ENCODE measurements around the gene ARHGEF37.

ARHGEF37 gene

DNA sequence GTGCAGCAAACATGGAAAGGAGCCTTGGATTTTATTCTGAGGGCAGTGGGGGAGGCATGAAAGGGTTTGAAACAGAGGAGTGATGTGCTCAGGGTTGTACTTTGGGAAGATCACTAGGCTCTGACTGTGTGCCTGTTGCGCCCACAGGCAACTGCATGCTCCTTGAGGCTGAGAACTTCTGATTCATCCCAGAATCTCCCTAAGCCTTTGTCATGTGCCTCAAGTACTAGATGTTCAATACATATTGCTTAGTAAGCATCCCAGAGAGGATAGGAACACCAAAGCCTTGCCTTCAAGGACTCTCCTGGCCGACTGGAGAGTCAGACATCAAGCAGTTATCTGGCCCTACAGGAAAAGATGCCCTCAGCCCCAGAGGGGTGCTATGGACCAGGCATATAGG is 54.1 kb downstream of the ARHGEF37 start:
- Histone ChIP-seq H3K27ac (ENCODE audit: low read depth, low read length) (no peak overlapping the region), H3K4me1 (ENCODE audit: control insufficient read depth in 1 of 2, insufficient read depth in 2 of 2, low read length in 2 of 2) (peaks cover 38 to 43% of the 10 kb centered on the region in 2 donors)

DNA sequence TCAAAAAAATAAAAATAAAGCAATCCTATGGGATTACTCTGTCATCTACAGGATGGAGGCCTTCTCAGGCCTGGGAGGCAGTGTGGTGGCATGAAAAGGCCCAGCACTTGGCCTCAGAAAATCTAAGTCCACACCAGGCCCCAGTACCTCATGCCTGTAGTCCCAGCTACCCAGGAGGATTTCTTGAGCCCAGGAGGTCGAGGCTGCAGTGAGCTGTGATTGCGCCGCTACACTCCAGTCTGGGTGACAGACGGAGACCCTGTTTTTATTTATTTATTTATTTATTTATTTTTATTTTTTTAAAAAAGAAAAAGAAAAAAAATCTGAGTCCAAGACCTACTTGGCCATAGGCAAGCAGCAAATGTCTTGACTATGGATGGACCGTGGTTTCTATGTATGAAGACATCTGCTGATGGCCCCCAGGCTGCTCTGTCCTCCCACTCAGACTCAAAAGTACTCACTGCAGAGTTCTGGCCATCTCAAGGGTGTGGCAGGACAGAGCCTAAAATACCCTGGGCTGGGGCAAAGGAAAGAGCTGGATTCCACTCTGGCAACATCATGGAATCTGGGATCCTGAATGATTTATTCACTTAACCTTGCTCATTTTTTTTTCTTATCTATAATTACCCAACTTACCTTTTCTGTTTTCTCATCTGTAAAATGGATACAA is 55.0 kb downstream of the ARHGEF37 start:
- Histone ChIP-seq H3K9me3 (ENCODE audit: control insufficient read depth in 1 of 2, low read length in 2 of 2) (no peaks in the 10 kb centered on the region), H3K27ac (ENCODE audit: low read depth, low read length) (no peak overlapping the region), H3K9ac (ENCODE audit: low read depth in 1 of 2, low read length in 2 of 2) (no peak overlapping the region), H3K27me3 (ENCODE audit: control insufficient read depth in 1 of 2, insufficient read depth in 2 of 2, low read length in 2 of 2) (no peaks in the 10 kb centered on the region), H3K4me1 (ENCODE audit: control insufficient read depth in 1 of 2, insufficient read depth in 2 of 2, low read length in 2 of 2) (peaks cover 40 to 45% of the 10 kb centered on the region in 2 donors), H3K4me3 (ENCODE audit: low read depth in 1 of 2, low read length in 2 of 2) (no peak overlapping the region), H3K36me3 (ENCODE audit: control insufficient read depth in 1 of 2, insufficient read depth in 2 of 2, low read length in 2 of 2) (no peaks in the 10 kb centered on the region)

More for the DNA sequence above, 54.1 kb downstream of the ARHGEF37 start:
- Histone ChIP-seq H3K27me3 (ENCODE audit: control insufficient read depth in 1 of 2, insufficient read depth in 2 of 2, low read length in 2 of 2) (no peaks in the 10 kb centered on the region), H3K36me3 (ENCODE audit: control insufficient read depth in 1 of 2, insufficient read depth in 2 of 2, low read length in 2 of 2) (no peaks in the 10 kb centered on the region), H3K9me3 (ENCODE audit: control insufficient read depth in 1 of 2, low read length in 2 of 2) (no peaks in the 10 kb centered on the region), H3K4me3 (ENCODE audit: low read depth in 1 of 2, low read length in 2 of 2) (no peak overlapping the region), H3K9ac (ENCODE audit: low read depth in 1 of 2, low read length in 2 of 2) (no peak overlapping the region)

DNA sequence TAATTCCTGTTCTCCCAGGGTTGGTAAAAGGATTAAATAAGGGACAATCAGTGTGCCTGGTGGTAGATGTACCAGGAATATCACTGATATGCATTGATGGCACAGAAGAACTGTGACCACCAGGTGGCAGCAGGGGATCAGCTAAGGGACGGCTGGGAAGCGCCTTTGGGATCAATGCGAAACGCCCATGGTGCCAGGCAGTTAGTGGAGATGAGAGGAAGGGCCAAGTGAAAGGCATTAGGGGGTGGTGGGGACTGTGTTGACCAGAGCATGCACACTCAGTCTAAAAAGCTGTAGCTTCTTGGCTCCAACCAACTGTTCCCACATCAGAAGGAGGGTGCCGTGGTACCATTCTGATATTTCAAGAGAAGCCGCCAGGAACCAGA is 55.6 kb downstream of the ARHGEF37 start:
- H3K36me3 ChIP-seq (ENCODE audit: control insufficient read depth in 1 of 2, insufficient read depth in 2 of 2, low read length in 2 of 2): no peaks in the 10 kb centered on the region
- H3K27me3 ChIP-seq (ENCODE audit: control insufficient read depth in 1 of 2, insufficient read depth in 2 of 2, low read length in 2 of 2): no peaks in the 10 kb centered on the region
- H3K9ac ChIP-seq (ENCODE audit: low read depth in 1 of 2, low read length in 2 of 2): no peak overlapping the region
- H3K4me1 ChIP-seq (ENCODE audit: control insufficient read depth in 1 of 2, insufficient read depth in 2 of 2, low read length in 2 of 2): peaks cover 35 to 40% of the 10 kb centered on the region in 2 donors
- no peaks in the 10 kb centered on the region for H3K9me3 ChIP-seq (ENCODE audit: control insufficient read depth in 1 of 2, low read length in 2 of 2)
- no peak overlapping the region for H3K27ac ChIP-seq (ENCODE audit: low read depth, low read length)
- no peak overlapping the region for H3K4me3 ChIP-seq (ENCODE audit: low read depth in 1 of 2, low read length in 2 of 2)

DNA sequence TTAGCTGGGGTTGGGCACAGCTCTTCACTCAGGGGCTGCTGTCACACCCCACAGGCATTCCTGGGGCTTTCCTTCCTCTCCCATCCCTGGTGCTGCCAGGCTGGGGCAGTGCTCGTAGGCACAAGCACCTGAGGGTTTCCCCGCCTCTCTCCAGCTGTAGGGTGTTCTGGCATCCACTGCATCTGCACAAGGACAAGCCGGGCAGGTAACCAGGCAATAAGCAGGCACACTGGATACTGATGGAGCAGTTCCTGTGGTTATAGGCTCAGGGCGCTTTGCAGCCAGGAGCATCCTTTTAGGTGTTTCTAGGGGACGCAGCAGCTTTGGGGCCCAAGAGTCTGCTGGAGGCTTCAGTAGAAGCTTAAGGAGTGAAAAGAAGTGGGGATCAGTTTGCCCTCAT is 56.8 kb downstream of the ARHGEF37 start:
- Histone ChIP-seq H3K27ac (ENCODE audit: low read depth, low read length) (no peak overlapping the region), H3K36me3 (ENCODE audit: control insufficient read depth in 1 of 2, insufficient read depth in 2 of 2, low read length in 2 of 2) (no peaks in the 10 kb centered on the region), H3K27me3 (ENCODE audit: control insufficient read depth in 1 of 2, insufficient read depth in 2 of 2, low read length in 2 of 2) (no peaks in the 10 kb centered on the region), H3K4me3 (ENCODE audit: low read depth in 1 of 2, low read length in 2 of 2) (no peak overlapping the region), H3K4me1 (ENCODE audit: control insufficient read depth in 1 of 2, insufficient read depth in 2 of 2, low read length in 2 of 2) (peaks cover 22 to 27% of the 10 kb centered on the region in 2 donors), H3K9me3 (ENCODE audit: control insufficient read depth in 1 of 2, low read length in 2 of 2) (no peaks in the 10 kb centered on the region), H3K9ac (ENCODE audit: low read depth in 1 of 2, low read length in 2 of 2) (no peak overlapping the region)

DNA sequence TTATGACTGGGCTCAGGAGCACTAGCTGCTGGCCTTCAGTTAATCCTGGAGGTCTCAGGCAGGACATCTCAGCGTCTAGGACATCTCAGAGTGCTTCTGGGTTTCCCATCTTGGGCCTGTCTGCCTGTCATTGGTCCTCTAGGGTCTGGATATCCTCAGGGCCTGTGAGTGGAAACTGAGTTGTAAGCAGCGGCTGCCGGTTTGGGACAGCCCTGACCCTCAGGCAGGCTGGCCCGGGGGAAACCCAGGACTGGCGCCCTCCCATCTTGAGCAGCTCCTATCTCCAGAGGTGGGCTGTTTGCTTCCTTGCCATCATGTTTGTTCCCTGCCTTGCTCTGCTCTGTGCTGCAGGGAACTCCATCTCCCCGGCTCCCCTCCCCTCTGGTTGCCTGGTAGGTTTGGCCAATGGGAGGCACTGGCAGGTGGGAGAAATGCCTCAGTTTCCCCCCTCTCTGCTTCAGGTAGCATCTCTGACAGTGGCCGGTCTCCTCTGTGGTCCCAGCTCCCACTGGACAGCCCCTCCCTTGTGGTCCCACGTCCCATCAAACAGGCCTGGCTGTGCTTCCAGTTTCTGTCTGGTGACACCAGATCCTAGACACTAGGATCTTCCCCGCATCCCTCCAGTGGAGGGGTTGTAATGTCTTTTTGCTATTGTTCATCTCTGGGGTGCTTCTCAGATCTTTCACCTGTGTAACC is 57.4 kb downstream of the ARHGEF37 start:
- no peak overlapping the region for H3K9ac ChIP-seq (ENCODE audit: low read depth in 1 of 2, low read length in 2 of 2)
- H3K27ac ChIP-seq (ENCODE audit: low read depth, low read length): no peak overlapping the region
- H3K4me1 ChIP-seq (ENCODE audit: control insufficient read depth in 1 of 2, insufficient read depth in 2 of 2, low read length in 2 of 2): peaks cover 17 to 21% of the 10 kb centered on the region in 2 donors

DNA sequence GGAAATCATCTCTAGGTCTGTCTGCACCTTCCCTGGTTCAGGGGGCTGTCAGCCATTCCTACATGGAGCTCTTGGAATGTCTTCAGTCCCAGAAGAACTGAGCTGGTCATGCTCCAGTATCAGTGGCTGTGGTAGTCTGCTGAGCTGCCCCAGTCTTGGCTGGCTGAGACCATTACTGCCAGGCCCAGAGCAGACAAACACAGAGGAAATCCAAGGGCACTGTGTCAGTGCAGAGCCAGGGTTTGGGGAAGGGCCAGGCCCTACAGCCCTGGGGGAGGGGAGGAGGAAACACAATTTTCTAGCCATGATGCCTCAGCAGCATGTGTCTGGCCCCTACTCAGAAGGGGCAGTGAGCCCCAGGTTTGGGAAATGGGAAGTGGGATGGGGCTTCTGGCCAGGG is 58.4 kb downstream of the ARHGEF37 start:
- Histone ChIP-seq H3K9ac (ENCODE audit: low read depth in 1 of 2, low read length in 2 of 2) (peak overlapping the region; percentile 55 to 67), H3K4me3 (ENCODE audit: low read depth in 1 of 2, low read length in 2 of 2) (peak overlapping the region in 1 of 2 donors; percentile 69), H3K4me1 (ENCODE audit: control insufficient read depth in 1 of 2, insufficient read depth in 2 of 2, low read length in 2 of 2) (peaks cover 16 to 18% of the 10 kb centered on the region in 2 donors), H3K9me3 (ENCODE audit: control insufficient read depth in 1 of 2, low read length in 2 of 2) (no peaks in the 10 kb centered on the region), H3K36me3 (ENCODE audit: control insufficient read depth in 1 of 2, insufficient read depth in 2 of 2, low read length in 2 of 2) (no peaks in the 10 kb centered on the region), H3K27ac (ENCODE audit: low read depth, low read length) (peak overlapping the region; percentile 85), H3K27me3 (ENCODE audit: control insufficient read depth in 1 of 2, insufficient read depth in 2 of 2, low read length in 2 of 2) (no peaks in the 10 kb centered on the region)

More for the DNA sequence above, 57.4 kb downstream of the ARHGEF37 start:
- Histone ChIP-seq H3K27me3 (ENCODE audit: control insufficient read depth in 1 of 2, insufficient read depth in 2 of 2, low read length in 2 of 2) (no peaks in the 10 kb centered on the region), H3K4me3 (ENCODE audit: low read depth in 1 of 2, low read length in 2 of 2) (no peak overlapping the region), H3K36me3 (ENCODE audit: control insufficient read depth in 1 of 2, insufficient read depth in 2 of 2, low read length in 2 of 2) (no peaks in the 10 kb centered on the region), H3K9me3 (ENCODE audit: control insufficient read depth in 1 of 2, low read length in 2 of 2) (no peaks in the 10 kb centered on the region)

DNA sequence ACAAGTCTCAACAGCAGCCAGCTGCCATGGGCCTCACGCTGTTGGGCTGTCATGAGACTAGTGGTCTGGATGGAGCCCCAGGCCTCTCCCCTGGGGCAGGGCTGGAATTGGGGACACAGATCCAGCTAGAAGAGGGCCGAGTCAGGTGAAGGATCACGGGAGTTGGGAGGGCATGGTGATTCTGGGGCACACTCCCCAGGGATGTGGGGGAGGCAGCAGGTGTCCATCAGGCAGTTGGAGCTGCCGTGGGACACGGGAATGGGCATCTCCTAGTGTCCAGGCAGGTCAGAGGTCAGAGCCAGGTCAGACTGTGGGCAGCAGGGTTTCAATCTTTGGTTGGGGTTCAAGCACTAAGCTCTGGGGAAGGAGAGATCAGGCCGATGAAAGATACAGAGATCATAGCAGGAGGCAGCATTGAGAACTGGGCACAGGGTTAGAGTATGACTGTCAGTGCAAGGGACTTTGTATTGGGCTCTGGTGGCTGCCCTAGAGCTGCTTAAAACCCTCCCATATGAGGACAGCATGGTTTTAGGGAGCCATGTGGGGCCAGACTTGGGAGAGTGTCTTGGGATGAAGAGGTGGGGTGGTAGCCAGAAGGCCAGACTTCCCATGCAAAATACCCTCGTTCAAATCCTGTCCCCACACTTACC is 59.2 kb downstream of the ARHGEF37 start:
- Histone ChIP-seq H3K4me3 (ENCODE audit: low read depth in 1 of 2, low read length in 2 of 2) (peak overlapping the region; percentile 69 to 72), H3K27ac (ENCODE audit: low read depth, low read length) (peak overlapping the region; percentile 85), H3K36me3 (ENCODE audit: control insufficient read depth in 1 of 2, insufficient read depth in 2 of 2, low read length in 2 of 2) (no peaks in the 10 kb centered on the region), H3K4me1 (ENCODE audit: control insufficient read depth in 1 of 2, insufficient read depth in 2 of 2, low read length in 2 of 2) (peaks cover 19 to 21% of the 10 kb centered on the region in 2 donors), H3K9ac (ENCODE audit: low read depth in 1 of 2, low read length in 2 of 2) (peak overlapping the region; percentile 55 to 67), H3K9me3 (ENCODE audit: control insufficient read depth in 1 of 2, low read length in 2 of 2) (no peaks in the 10 kb centered on the region), H3K27me3 (ENCODE audit: control insufficient read depth in 1 of 2, insufficient read depth in 2 of 2, low read length in 2 of 2) (no peaks in the 10 kb centered on the region)

DNA sequence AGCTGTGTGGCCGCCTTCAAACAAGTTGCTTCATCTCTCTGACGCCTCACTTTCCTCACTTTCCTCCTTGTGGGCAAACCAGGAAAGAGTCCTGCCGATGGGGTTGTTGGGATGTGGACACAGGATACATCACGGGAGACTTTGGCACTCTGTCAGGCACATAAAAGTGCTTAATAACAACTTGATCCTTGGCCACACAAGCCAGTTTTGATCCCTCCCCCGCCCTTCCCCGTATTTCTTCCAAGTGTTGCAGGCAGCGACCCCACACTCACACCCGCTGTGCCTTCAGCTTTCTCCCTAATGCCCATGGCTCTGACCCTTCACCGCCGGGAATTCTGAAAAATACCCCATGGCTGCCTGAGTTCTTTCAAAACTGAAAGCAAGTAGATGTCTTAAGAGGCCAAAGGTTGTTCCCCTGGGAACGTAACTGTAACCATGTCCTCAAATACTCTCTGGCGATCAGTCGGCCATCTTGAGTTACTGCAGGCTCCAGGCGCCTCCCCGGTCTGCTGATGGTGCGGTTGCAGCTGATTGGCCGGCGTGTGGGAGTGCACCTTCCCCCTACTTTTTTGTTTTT is 59.8 kb downstream of the ARHGEF37 start:
- Histone ChIP-seq H3K4me1 (ENCODE audit: control insufficient read depth in 1 of 2, insufficient read depth in 2 of 2, low read length in 2 of 2) (peaks cover 21 to 25% of the 10 kb centered on the region in 2 donors), H3K9me3 (ENCODE audit: control insufficient read depth in 1 of 2, low read length in 2 of 2) (no peaks in the 10 kb centered on the region), H3K36me3 (ENCODE audit: control insufficient read depth in 1 of 2, insufficient read depth in 2 of 2, low read length in 2 of 2) (no peaks in the 10 kb centered on the region), H3K4me3 (ENCODE audit: low read depth in 1 of 2, low read length in 2 of 2) (peak overlapping the region; percentile 69 to 72), H3K27ac (ENCODE audit: low read depth, low read length) (peak overlapping the region; percentile 85), H3K27me3 (ENCODE audit: control insufficient read depth in 1 of 2, insufficient read depth in 2 of 2, low read length in 2 of 2) (no peaks in the 10 kb centered on the region), H3K9ac (ENCODE audit: low read depth in 1 of 2, low read length in 2 of 2) (peak overlapping the region; percentile 55 to 67)

DNA sequence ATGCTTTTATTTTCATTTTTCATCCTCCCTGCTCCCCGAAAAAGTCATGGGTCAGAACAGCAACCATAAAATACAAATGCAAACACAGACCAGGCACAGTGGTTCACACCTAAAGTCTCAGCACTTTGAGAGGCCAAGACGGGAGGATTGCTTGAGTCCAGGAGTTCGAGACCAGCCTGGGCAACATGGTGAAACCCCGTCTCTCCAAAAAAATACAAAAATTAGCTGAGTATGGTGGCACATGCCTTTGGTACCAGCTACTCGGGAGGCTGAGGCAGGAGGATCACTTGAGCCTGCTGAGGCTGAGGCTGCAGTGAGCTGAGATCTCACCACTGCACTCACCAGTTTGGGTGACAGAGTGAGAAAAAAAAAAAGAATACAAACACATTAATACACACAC is 60.3 kb downstream of the ARHGEF37 start:
- peak overlapping the region in 1 of 2 donors; percentile 69 for H3K4me3 ChIP-seq (ENCODE audit: low read depth in 1 of 2, low read length in 2 of 2)
- H3K27ac ChIP-seq (ENCODE audit: low read depth, low read length): no peak overlapping the region
- H3K36me3 ChIP-seq (ENCODE audit: control insufficient read depth in 1 of 2, insufficient read depth in 2 of 2, low read length in 2 of 2): no peaks in the 10 kb centered on the region

DNA sequence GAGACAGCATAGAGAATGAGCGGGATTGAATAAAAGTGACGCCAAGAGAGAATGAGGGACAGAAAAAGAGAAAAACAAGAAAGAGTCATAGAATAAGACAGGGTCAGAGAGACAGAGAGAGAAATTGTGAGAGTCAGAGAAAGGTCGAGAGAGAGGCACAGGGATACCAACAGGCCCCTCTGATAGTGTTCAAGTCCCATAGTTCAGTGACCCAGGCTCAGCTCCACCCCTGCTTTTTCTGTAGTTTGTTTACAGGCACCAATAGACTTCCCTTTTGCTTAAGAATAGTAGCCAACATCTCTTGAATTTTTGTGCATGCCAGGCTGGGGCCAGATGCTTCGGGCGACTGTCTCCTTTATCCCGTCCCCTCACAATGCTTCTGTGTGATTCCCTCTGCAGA is 62.5 kb downstream of the ARHGEF37 start:
- no peak overlapping the region for H3K4me3 ChIP-seq (ENCODE audit: low read depth in 1 of 2, low read length in 2 of 2)
- no peak overlapping the region for H3K9ac ChIP-seq (ENCODE audit: low read depth in 1 of 2, low read length in 2 of 2)
- H3K9me3 ChIP-seq (ENCODE audit: control insufficient read depth in 1 of 2, low read length in 2 of 2): no peaks in the 10 kb centered on the region
- no peaks in the 10 kb centered on the region for H3K36me3 ChIP-seq (ENCODE audit: control insufficient read depth in 1 of 2, insufficient read depth in 2 of 2, low read length in 2 of 2)
- H3K4me1 ChIP-seq (ENCODE audit: control insufficient read depth in 1 of 2, insufficient read depth in 2 of 2, low read length in 2 of 2): peaks cover 21 to 25% of the 10 kb centered on the region in 2 donors
- no peak overlapping the region for H3K27ac ChIP-seq (ENCODE audit: low read depth, low read length)
- H3K27me3 ChIP-seq (ENCODE audit: control insufficient read depth in 1 of 2, insufficient read depth in 2 of 2, low read length in 2 of 2): no peaks in the 10 kb centered on the region

More for the DNA sequence above, 60.3 kb downstream of the ARHGEF37 start:
- Histone ChIP-seq H3K4me1 (ENCODE audit: control insufficient read depth in 1 of 2, insufficient read depth in 2 of 2, low read length in 2 of 2) (peaks cover 21 to 25% of the 10 kb centered on the region in 2 donors), H3K27me3 (ENCODE audit: control insufficient read depth in 1 of 2, insufficient read depth in 2 of 2, low read length in 2 of 2) (no peaks in the 10 kb centered on the region), H3K9me3 (ENCODE audit: control insufficient read depth in 1 of 2, low read length in 2 of 2) (no peaks in the 10 kb centered on the region), H3K9ac (ENCODE audit: low read depth in 1 of 2, low read length in 2 of 2) (no peak overlapping the region)
